HUDEP-2 (cell line): ENCODE measurements around the gene LIX1.
"Not testable (repeated sequence)": the region's sequence is repeated elsewhere in the genome, so short reads cannot be mapped to it uniquely, and the experiment has no call there.

ENCODE experiments used
- DNase-seq, 76 experiments: peaks; one replicate each; lab custom pipeline; 2025; ENCODE audit not compliant: unreplicated experiment in 76 of 76; lab: John Stamatoyannopoulos, UW

LIX1 gene

DNA sequence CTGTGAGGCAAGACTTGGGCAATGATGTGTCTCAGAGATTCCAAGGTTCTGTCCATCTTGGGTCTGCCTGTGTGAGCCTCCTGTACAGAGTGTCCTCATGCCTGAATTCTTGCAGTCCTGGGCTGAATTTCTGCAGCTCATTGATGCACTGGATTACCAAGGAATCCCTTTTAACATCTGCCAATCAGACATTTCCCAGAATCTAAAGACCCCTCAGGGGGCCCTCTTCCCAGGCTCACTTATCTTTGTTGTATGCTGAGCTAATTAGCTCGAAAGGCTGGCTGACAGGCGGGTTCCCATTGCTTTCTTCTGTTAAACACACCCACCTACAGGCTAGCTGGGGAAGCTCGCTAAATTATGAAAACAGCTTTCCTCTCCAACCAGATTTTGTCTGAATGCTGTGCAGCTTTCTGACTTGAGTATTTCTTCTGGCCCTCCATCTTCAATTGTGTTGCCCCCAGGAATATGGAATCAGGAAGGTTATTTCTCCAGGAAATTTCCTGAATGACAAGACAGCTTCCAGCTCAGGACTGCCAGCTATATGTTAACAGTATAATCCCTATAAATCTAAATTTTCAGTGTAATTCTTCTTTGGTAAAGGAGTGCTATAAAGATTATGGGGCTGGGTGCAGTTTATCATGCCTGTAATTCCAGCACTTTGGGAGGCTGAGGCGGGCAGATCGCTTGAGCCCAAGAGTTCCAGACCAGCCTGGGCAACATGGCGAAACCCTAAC is at the start of gene LIX1:
Gene LIX1 (minus strand): TSS at position 91 of the 734 bp plus-strand sequence. CDS start 35 bp downstream, at position 56.
- DNase-seq, result peak in 16 of 76 experiments; percentile 2 to 30 (median 14)

GRCh38 chr5:97191893-97192292 is 49.5 kb upstream of the LIX1 start:
- no peak for DNase-seq

- not testable (repeated sequence) for DNase-seq
Observed at GRCh38 chr5:97189523-97189922, 47.1 kb upstream of the LIX1 start.

GRCh38 chr5:97183930-97184213 is 41.5 kb upstream of the LIX1 start:
- DNase-seq, result no peak

DNA sequence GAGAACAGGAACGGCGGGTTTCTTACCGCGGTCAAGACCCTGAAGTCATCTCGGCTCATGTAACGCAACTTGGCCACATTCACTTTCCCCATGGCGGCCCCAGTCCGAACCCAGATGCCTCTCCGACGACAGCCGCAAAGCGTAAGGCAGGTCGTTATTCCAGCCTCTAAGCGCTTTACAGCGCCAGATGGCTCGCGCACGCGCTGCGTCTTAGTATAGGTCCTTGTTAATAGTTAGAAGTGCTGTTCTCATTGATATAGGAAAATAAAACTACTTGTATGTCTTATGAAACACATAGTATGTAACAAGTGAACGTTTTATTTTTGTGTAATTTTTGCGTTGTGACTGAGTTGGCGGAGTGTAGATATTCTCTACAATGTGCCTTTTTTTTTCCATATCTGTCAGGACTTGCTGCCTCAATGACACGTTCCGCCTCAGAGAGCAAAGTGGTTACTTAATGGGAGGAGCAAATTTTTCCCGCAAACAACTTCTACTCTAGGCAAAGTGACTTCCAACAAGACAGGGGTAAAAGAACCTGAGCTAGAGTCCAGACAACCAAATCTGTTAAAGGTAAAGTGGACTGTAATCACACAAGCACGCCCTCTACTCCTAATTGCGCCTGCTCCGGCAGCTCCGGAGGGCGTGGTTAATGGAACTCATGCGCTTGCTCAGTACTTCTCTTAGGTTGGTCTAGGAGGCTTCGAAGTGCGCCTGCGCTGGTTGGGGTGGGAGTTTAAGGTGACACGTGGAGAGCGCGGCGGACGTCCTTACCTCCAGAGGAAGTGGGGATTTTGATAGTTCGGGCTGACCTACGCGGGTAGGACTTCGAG is 40.9 kb upstream of the LIX1 start, which contains the start of gene RIOK2:
Gene RIOK2 (minus strand): TSS at position 148 of the 830 bp plus-strand sequence. CDS start 56 bp downstream, at position 92.
- DNase-seq, result peak in 75 of 76 experiments; percentile 25 to 95 (median 90)

DNA sequence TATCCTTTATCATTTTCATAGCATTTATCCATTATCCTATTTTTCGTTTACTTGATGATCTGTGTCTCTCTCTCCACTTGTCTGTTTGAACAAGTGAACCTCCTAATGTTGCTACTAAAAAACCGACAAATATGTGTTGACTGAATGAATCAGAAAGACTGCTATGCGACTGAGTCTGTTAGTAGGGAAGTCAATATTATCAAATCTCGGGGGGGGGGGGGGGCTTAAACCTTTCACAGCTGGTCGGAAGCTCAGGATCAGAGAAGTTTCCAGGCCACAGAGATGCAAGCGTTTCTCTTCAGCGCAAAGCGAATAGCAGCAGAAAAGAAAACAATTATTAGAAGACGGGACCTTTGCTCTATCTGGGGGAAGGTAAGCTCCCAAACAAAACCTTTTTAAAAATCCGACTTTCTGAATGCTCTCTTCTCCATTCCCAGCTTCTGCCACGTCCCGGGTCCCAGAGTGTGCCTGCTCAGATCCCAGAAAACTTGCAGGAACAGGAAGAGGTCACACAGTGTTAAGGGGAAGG is 40.2 kb upstream of the LIX1 start:
- peak in 2 of 76 experiments; percentile 30 to 53 for DNase-seq

GRCh38 chr5:97181856-97182545 is 39.6 kb upstream of the LIX1 start:
- peak in 1 of 76 experiments; percentile 13 for DNase-seq

DNA sequence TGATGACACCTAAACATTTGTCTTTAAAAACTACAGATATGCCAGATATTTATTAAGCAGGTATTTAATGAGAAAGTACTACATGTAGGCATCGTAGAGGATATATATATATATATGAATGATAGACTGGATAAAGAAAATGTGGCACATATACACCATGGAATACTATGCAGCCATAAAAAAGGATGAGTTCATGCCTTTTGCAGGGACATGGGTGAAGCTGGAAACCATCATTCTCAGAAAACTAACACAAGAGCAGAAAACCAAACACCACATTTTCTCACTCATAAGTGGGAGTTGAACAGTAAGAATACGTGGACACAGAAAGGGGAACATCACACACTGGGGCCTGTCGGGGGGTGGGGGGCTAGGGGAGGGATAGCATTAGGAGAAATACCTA is 37.0 kb upstream of the LIX1 start:
- DNase-seq, result not testable (repeated sequence)

DNA sequence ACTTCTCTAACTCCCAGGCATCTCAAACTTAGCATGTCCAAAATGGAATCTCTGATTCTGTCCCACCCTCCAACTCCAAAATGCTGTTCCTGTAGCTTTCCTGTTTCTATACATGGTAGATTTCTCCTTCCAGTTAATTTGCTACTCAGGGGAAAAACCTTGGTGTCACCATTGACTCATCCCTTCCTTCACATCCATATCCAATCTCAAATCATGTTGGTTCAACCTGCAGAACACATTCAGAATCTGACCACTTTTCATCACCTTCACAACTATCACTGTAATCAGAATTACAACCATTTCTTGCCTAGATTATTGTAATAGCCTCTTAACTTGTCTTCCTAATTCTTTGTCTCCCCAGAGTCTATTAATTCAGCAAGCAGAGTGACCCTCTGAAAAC is 29.8 kb upstream of the LIX1 start:
- DNase-seq, result no peak

DNA sequence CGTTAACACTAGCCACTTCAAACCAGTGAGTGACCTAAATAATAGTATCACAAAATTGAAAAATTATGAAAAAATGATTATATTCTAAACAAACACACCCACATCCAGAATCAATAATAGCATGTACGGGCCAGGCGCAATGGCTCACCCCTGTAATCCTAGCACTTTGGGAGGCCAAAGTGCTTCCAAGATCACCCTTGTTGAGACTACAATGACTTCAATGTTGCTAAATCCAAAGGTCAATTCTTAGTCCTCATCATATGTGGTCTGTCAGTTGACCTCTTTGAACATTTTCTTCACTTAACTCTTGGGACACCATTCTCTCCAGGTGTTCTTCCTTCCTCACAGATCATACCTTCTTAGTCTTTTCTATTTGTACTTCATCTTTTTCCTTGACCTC is 29.3 kb upstream of the LIX1 start:
- no peak for DNase-seq

- no peak for DNase-seq
Observed at GRCh38 chr5:97167435-97167834, 25.0 kb upstream of the LIX1 start.

DNA sequence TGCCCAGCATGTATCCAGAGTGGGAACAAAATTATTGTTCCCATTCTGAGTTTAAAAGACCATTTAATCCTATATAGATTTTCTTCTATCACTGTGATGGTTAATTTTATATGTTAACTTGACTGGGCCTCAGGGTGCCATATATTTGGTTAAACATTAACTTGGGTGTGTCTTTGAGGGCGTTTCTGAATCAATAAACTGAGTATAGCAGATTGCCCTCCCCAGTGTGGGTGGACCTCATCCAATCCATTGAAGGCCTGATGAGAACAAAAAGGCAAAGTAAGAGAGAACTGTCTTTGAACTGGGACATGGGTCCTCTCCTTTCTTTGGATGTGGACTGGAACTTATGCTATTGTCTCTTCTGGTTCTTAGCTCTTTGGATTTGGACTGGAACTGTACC is 23.3 kb upstream of the LIX1 start:
- no peak for DNase-seq

DNA sequence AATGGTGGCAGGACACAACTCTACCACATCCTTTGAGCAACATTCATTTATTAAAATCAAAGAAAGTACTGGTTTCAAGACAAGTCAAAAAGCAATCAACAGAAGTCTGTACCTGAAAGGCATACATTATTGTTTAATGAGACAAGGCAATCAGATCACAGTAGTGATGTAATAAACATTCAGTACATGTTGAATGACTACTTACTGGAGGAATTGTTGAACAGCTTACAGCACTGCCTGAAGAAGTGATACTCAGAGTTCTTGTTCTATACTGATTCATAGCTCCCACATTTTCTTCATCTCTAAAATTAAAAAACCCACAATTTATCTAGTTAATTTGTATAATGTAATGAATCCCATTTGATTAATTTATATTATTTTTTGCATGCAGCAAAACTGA is 22.4 kb upstream of the LIX1 start:
- DNase-seq, result no peak

DNA sequence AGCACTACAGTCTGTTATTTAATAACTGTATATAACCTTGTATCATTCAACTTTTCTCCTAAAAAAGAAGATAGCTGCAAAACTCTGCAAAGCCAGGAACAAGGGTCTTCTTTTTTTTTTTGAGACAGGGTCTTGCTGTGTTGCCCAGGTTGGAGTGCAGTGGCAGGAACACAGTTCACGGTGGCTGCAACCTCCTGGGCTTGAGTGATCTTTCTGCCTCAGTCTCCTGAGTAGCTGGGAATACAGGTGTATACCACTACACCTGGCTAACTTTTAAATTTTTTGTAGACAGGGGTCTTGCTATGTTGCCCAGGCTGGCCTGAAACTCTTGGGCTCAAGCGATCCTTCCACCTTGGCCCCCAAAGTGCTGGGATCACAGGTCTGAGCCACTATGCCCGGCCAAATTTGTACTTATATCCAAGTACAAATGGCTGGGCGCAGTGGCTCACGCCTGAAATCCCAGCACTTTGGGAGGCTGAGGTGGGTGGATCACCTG is 21.4 kb upstream of the LIX1 start:
- DNase-seq, result no peak

- peak in 4 of 76 experiments; percentile 3 to 11 (median 8) for DNase-seq
Observed at GRCh38 chr5:97163360-97163764, 21.0 kb upstream of the LIX1 start.

GRCh38 chr5:97162045-97162444 is 19.6 kb upstream of the LIX1 start:
- peak in 42 of 76 experiments; percentile 2 to 58 (median 24) for DNase-seq

GRCh38 chr5:97157689-97158088 is 15.3 kb upstream of the LIX1 start:
- DNase-seq, result no peak

DNA sequence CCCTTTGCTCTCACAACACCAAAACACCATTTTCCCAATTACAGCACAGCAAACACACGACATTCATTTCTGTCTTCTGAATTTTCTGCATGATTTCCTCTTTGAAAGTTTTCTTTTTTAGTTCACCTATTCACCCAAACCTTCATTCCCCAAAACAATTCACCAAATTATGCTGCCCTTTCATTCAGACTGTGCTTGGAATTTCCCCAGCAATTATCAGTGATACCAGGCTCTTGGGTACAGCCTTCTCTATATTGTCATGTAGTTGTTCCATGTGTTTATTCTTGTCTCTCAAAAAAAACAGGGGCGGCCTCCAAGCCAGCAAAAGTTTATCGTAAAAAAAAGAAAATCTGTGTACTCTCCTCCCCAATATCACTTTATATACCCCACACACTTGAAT is 9.0 kb upstream of the LIX1 start:
- no peak for DNase-seq

DNA sequence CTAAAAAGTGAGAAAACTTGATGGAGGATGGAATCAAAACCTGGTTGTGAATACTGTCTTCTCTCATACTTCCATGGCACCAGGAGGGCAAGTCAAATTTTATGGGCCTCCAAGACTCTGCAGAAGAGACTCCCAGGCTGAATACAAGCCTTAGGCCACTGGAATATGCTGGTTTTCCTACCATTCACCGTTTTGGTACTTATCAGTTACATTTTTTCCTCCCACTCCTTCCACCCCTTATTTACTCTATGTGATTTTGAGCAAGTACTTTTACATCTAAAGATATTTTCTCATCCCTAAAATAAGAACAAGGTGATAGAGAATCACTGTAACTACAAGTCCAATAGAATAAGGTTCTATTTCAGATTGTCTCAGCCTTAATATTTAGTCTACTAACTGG is 8.0 kb upstream of the LIX1 start:
- DNase-seq, result no peak

- DNase-seq, result no peak
Observed at GRCh38 chr5:97149709-97150108, 7.3 kb upstream of the LIX1 start.

DNA sequence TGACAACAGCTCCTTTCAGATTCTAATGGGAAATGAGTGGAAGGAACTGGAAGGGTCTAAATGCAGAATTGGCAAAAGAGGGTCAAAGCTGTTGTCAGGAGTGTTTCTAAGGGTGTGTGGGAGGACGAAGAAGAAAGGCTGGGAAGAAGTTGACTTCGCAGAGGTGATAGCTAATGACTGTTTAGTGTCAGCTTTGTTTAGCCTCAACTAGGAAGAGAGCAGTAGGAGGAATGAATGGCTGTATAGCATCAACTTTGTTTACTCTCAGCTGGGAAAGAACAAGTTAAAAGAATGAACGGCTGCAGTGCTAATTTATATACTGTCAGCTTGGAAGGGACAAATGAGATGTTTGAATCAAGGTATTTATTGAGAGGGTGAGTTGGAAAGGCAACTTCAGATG is 5.9 kb upstream of the LIX1 start:
- no peak for DNase-seq
